NCI-H510A treated with DMSO at 0.1 percent for 48 hours (cell line): ENCODE data around the gene PCDHGC4.

Experiments used
- DNase-seq: peaks from one replicate; lab custom pipeline; 2025; lab: John Stamatoyannopoulos, UW

The PCDHGC4 gene

GRCh38 chr5:141512390-141512910, 27.6 kb downstream of the PCDHGC4 start:
- peak; percentile 8 for DNase-seq

- DNase-seq: no peak
These were observed 28.2 kb downstream of the PCDHGC4 start for GRCh38 chr5:141512911-141513626.

- no peak for DNase-seq
These were observed 28.9 kb downstream of the PCDHGC4 start for GRCh38 chr5:141513627-141514329.

DNA sequence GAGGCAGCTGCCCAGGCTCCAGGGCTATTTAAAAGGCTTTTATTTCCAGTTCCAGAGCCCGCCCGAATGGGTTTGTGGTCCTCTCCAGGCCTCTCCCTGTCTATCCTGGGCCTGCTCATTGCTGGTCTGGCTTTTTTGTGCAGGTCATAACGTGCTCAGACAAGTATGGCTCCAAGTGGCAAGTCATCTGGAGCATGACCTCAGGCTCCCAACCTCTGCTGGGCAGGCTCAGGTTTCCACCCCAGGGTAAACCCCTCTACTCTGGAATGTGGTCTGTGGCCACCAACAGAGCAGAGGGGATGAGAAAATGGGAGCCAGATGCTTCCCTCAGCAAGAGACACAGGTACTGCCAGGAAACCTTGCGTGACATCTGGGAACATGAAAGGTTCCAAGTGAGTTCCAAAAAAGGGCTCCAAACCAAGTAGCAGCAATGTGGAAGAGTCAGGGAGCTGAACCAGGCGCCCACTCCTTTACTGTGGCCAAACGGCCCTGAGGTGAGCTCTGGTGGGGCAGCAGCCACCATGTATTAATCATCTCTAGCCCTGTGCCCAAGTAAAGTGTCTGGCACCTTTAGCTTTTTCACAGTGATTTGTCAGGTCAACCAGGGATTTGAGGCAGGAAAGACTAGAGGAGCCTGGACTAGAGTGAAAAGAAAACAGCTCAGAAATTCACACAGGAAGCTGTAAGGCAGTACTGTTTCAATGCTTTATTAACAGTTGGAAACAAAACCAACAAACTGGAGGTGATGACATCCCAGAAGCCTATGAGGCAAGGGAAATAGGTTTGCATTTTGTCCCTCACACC, 29.7 kb downstream of the PCDHGC4 start:
- no peak for DNase-seq

DNA sequence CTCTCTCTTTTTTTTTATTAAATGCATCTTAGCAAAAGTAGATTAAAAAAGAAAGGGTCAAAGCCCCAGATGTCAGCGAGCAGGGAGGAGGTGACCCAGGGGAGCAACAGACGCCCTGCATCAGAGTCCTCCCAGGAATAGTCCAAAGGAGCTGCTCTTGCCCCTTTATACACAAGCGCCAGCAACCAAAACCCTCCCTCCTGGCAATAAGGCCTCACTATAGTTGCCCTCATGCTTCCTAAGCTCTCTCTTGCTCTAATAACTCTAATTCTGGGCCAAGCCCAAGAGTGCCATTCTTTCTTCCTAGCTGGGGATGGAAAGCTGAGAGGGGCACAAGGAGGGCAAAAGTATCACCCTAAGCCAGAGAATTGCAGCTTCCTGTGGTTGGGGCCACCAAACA, 30.3 kb downstream of the PCDHGC4 start:
- no peak for DNase-seq

DNA sequence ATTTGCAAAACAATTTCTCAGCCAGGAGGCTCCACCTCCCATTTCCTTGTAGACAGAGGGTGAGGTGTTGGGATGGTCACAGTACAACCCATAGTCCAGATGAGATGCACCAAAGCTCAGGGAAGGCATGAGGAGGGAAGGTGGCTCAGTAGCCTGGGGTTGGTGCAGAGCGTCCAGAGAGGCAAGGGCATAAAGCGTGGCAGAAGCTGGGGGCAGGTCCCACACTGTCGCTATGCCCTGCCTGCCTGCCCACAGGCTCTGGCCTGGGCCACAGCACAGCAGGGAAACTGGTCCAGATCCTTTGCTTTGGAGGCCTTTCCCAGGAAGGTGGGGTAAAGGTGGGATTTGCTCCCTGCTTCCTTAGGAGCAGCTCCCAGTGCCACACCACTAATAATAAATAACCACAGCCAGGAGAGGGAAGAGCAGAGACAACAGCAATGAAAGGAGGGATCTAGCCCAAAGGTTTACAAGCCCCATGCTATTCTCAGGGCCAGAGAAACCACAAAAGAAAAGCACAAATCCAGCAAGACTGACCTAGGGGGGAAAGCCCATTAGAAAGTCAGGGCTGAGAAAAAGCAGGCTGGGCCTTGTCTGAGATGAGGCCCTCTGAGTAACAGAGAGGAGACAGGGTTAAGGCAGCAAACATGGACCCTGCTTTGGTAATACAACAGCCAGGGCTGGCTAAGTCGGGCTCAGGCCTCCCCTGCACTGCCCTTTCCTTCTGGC, 31.3 kb downstream of the PCDHGC4 start:
- no peak for DNase-seq

DNA sequence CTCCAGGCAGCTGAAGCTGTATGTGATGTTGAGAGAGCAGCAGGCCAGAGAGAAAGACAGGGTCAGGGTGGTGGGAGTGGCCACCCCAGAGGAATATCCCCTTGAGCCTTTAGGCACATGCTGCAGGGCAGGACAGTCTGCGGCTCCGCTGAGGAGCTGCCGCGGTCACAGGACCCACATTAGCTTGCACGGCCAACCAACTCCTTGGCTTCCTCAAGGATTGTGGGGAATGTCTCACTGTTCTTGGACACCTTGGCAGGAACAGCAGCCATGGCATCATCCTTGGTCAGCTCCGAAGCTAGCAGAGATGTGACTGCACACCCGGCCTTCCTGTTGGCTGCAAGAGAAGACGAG, 31.8 kb downstream of the PCDHGC4 start:
- no peak for DNase-seq

GRCh38 chr5:141517312-141517711, 32.5 kb downstream of the PCDHGC4 start:
- DNase-seq: no peak

DNA sequence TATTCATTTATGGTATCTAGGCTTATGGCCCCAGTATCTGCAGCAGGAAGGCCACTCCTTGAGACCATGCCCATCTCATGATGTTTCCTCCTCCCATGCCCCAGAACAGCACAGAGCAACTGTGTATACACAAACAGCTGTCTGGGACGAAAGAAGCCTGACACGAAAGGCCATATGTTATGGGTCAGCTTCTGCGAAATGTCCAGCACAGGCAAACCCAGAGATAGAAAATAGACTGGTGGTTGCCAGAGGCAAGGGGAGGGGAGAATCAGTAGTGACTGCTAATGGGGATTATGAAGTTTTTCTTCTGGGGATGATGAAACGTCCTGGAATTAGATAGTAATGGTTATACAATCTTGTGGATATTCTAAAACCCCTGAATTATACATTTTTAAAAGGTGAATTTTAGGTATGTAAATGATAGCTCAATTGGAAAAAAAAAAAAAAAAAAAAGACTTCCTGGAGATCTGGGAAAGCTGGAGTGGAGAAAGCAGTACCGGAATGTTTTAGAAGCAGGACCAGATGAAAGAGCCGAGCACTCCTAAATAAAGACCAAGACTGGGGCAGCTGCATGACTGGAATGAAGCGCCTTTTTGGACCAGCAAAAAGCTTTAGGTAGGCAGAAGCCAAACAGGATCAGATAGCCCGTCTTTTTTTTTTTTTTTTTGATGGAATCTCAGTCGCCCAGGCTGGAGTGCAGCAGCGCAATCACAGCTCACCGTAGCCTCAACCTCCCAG, 33.2 kb downstream of the PCDHGC4 start:
- DNase-seq: no peak

DNA sequence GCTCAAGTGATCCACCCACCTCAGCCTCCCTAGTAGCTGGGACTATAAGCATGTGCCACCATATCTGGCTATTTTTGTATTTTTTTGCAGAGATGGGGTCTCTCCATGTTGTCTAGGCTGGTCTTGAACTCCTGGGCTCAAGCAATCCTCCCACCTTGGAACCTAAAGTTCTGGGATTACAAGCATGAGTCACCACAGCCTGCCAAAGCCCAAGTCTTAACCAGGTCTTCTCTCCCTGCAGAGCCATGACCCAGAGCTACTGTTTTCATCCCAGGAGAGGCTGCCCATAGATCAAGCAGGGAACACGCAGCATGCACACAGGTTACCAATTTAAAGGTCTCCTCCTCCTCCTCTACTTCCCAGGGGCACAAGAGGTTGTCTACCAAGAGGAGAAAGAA, 33.8 kb downstream of the PCDHGC4 start:
- no peak for DNase-seq

- no peak for DNase-seq
These were observed 35.1 kb downstream of the PCDHGC4 start for GRCh38 chr5:141519605-141520565.

DNA sequence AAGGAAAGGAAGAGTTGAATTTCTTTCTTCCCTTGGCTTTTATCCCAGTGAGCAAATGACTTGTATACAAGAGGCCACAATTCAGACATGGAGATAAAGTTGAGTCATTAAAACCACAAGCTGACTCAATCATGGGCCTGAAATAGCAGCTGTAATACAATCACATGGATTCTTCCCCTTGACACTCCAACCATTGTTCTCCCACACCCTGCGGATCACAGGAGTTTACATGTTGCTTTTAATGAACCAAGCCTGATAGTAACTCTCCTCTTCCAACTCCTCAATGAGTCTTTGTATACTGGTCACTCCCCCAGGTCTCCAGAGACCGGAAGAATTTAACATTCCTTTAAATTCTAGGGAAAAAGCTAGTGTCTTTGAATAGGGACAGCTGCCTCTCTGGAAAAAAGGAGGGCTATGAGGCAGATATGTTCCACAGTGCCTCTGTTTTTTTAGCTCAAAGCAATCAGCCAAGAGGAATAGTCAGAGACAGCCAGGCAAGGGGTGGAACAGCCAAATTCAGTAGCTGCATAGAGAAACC, 36.5 kb downstream of the PCDHGC4 start:
- no peak for DNase-seq

DNA sequence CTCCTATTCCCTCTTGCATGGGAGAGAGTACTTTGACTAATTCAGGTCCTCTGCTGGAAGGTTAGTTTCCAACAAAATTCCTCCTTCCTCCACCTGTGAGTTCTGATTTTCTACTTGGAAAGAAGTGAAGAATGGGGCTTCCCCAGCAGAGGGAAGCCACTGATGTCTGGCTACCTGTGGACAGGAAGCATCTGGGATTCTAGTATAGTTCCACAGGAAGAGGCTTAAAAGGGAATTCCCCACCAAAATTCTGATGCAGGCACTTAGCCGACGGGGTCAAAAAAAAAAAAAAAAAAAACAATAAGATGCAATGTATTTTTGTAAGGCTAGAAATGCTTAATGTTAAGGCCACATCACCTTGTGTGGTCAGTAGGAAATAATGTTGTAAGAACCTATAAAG, 37.5 kb downstream of the PCDHGC4 start:
- DNase-seq: no peak

GRCh38 chr5:141523991-141524390, 39.2 kb downstream of the PCDHGC4 start:
- no peak for DNase-seq

DNA sequence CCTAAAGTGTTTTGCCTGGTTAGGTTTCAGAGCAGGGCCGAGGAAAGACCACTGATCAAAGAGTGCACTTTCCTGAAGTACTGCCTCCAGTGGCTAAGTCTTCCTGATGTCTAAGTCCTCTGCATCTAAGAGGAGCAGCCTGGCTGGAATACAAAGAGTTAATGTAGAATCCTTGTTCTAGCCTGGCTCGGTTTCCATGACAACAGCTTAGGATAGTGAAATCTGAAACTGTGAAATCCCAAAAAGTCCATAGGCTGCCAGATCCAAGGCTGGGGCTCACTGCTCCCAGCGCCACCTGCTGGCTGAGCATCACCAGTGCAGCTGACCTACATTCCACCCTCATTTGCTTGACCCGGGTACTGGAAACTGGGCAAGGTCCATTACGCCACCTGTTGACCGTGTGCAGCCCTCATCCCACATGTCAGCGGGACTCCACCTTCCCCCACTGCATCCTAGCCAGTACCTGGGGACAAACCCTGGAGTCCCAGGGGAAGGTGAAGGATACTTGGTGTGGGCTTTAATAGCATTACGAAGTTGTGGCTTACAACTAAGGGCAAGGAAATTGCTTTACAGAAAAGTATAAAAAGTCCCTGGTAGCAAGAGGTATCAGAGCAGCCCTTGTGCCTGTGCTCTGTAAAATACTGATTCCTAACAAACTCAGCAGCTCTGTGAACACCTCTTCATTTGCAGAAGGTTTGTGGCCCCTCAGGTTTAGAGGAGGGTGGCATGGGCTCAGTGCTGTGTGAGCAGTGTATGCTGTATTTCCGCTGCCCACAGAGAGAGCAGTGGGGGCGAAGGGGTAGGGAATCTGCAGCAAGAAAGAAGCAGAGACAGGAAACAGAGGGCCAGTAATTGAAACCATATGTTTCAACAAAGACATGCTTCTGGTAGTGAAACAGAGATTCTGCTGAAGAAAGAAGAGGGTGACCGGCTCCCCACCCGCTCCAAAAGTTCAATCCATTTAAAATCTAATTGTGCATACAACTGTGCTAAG, 40.1 kb downstream of the PCDHGC4 start:
- peak; percentile 68 for DNase-seq

DNA sequence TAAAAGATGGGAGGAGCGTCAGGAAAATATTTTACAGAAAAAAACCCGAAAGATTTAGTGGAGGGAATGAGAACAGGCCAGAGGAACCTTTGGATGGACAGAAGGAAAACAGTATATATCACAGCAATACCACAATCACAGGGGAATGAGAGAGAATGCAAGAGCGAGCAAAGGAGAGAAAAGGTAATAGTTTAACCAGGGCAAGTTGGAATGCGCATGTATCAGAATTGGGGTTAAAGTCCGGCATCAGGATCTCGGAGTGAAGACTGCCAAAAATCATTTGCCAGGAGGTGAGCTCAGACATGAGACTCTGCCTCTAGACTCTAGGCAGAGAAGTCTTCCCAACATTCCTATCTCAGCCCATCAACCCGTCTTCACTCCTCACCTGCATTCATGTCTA, 40.8 kb downstream of the PCDHGC4 start:
- DNase-seq: no peak

DNA sequence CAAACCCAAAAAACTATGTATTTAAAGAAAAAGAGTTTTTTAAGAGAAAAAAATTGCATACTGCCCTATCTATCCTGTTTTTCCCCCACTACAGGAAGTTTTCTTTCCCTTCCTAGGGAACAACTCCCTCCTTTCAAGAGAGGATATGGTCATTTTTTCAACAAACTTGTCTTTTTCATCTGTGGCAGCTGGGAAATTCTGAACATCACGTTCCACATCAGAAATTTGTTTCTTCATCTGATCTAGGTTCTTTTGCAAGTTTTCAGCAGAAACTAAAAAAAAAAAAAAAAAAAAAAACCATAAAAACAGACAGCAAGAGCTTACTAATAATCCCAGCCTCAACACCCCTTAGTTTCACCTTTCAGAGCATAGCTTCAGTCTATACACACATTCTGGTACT, 42.6 kb downstream of the PCDHGC4 start:
- no peak for DNase-seq

GRCh38 chr5:141528291-141528984, 43.6 kb downstream of the PCDHGC4 start:
- DNase-seq: no peak
